Common myeloid progenitor, CD34-positive (primary cell): ENCODE data around the gene MZT2B.
"Not testable (repeated sequence)": the region's sequence is repeated elsewhere in the genome, so short reads cannot be mapped to it uniquely, and the experiment has no call there.

ENCODE experiments used
- CTCF ChIA-PET: fragments of 350-600 bp; sonication (Branson Sonifier 250); formaldehyde crosslinking; loops from one replicate; lab custom pipeline; 2021; ENCODE audit warnings: antibody characterized with exemption; lab: Charles Lee
- POLR2A ChIA-PET: fragments of 350-600 bp; sonication (Branson Sonifier 250); formaldehyde crosslinking; loops from one replicate; lab custom pipeline; 2021; ENCODE audit warnings: antibody characterized with exemption; lab: Charles Lee
- DNase-seq, 3 donors: peaks; one replicate each; pipeline versions ENCODE4 v3.0.0 to v3.0.0-alpha.2; 2013
- H3K27ac ChIP-seq, 2 experiments: 1 replicate in 1 of 2; 2 replicates in 1 of 2; pipeline ENCODE4 v1.7.0; 2013; ENCODE audit warnings: inconsistent platforms in 2 of 2, low read length in 2 of 2, mild to moderate bottlenecking in 2 of 2, low read depth in 1 of 2, moderate library complexity in 1 of 2; ENCODE audit not compliant: severe bottlenecking in 2 of 2, insufficient read depth in 1 of 2, poor library complexity in 1 of 2
- H3K27me3 ChIP-seq, 5 experiments: replicated peaks in 2 of 5; 1 replicate in 3 of 5; 2 replicates in 2 of 5; pipeline versions ENCODE4 v1.6.1 to v1.7.0; 2013; ENCODE audit warnings: low read length in 4 of 5, mild to moderate bottlenecking in 2 of 5, moderate library complexity in 2 of 5, inconsistent platforms in 1 of 5; ENCODE audit not compliant: insufficient read depth in 5 of 5, control insufficient read depth in 4 of 5
- H3K36me3 ChIP-seq, 4 experiments: 1 replicate in 2 of 4; 2 replicates in 2 of 4; pipeline versions ENCODE4 v1.6.1 to v1.7.0; 2013; ENCODE audit warnings: low read length in 3 of 4, control low read depth in 1 of 4, mild to moderate bottlenecking in 1 of 4; ENCODE audit not compliant: control insufficient read depth in 4 of 4, insufficient read depth in 4 of 4
- H3K4me1 ChIP-seq, 4 experiments: 1 replicate in 3 of 4; 2 replicates in 1 of 4; pipeline versions ENCODE4 v1.6.1 to v1.7.1; 2013; ENCODE audit warnings: low read length in 3 of 4, mild to moderate bottlenecking in 3 of 4, control low read depth in 1 of 4, inconsistent platforms in 1 of 4, moderate library complexity in 1 of 4; ENCODE audit not compliant: control insufficient read depth in 4 of 4, insufficient read depth in 4 of 4; ENCODE audit errors: control extremely low read depth in 1 of 4
- H3K4me3 ChIP-seq, 7 experiments: 1 replicate in 4 of 7; 2 replicates in 3 of 7; pipeline versions ENCODE4 v1.5.1 to v1.7.0; 2013; ENCODE audit warnings: mild to moderate bottlenecking in 7 of 7, low read length in 6 of 7, moderate library complexity in 6 of 7, inconsistent platforms in 2 of 7, low read depth in 2 of 7, control low read depth in 1 of 7; ENCODE audit not compliant: insufficient read depth in 4 of 7, control insufficient read depth in 1 of 7; ENCODE audit errors: extremely low read depth in 1 of 7
- H3K9me3 ChIP-seq, 5 experiments: 1 replicate in 4 of 5; 2 replicates in 1 of 5; pipeline versions ENCODE4 v1.6.1 to v1.7.1; 2013; ENCODE audit warnings: low read length in 4 of 5, mild to moderate bottlenecking in 2 of 5, inconsistent platforms in 1 of 5, low read depth in 1 of 5, moderate library complexity in 1 of 5; ENCODE audit not compliant: control insufficient read depth in 4 of 5, insufficient read depth in 2 of 5; ENCODE audit errors: control extremely low read depth in 1 of 5
- WGBS: methylation state at CpG from one replicate; pipeline ENCODE4 v1.1.5; 2013; ENCODE audit not compliant: insufficient coverage; 5-methylcytosine and 5-hydroxymethylcytosine counted together

MZT2B gene

GRCh38 chr2:130186391-130186790 lies 4.3 kb downstream of the MZT2B start:
- no peaks in the 10 kb centered on the region for H3K27me3 ChIP-seq
- ChIA-PET POLR2A (no interaction called here), CTCF (no interaction called here)
- H3K4me3 ChIP-seq = no peak overlapping the region
- H3K9me3 ChIP-seq = no peaks in the 10 kb centered on the region
- peaks cover 0 to 14% (median 12%) of the 10 kb centered on the region in 4 experiments for H3K4me1 ChIP-seq
- WGBS = 100% methylated on average over 4 of the region's 5 CpGs
- no peak for DNase-seq
- peaks cover 3 to 25% (median 17%) of the 10 kb centered on the region in 4 experiments for H3K36me3 ChIP-seq
- no peak overlapping the region for H3K27ac ChIP-seq

GRCh38 chr2:130187268-130187667 lies 5.2 kb downstream of the MZT2B start:
- Histone ChIP-seq H3K27me3 (no peaks in the 10 kb centered on the region), H3K4me1 (peaks cover 0 to 14% (median 12%) of the 10 kb centered on the region in 4 experiments), H3K27ac (no peak overlapping the region), H3K9me3 (no peaks in the 10 kb centered on the region), H3K4me3 (no peak overlapping the region), H3K36me3 (peaks cover 3 to 27% (median 18%) of the 10 kb centered on the region in 4 experiments)
- ChIA-PET CTCF (no interaction called here), POLR2A (no interaction called here)
- DNase-seq = no peak
- 97% methylated on average over 5 of the region's 8 CpGs for WGBS

GRCh38 chr2:130187859-130188792 lies 6.1 kb downstream of the MZT2B start:
- H3K9me3 ChIP-seq, DNase-seq, H3K27me3 ChIP-seq, H3K27ac ChIP-seq, H3K4me3 ChIP-seq, CTCF ChIA-PET, POLR2A ChIA-PET: not testable (repeated sequence)
- peaks cover 3 to 27% (median 18%) of the 10 kb centered on the region in 4 experiments for H3K36me3 ChIP-seq
- peaks cover 0 to 10% (median 8%) of the 10 kb centered on the region in 4 experiments for H3K4me1 ChIP-seq
- WGBS = over 99% methylated on average over 11 of the region's 17 CpGs

- peaks cover 3 to 25% (median 18%) of the 10 kb centered on the region in 4 experiments for H3K36me3 ChIP-seq
- H3K27ac ChIP-seq, CTCF ChIA-PET, H3K4me3 ChIP-seq, POLR2A ChIA-PET, H3K27me3 ChIP-seq, H3K4me1 ChIP-seq, DNase-seq, H3K9me3 ChIP-seq: not testable (repeated sequence)
- WGBS = 63% methylated on average over 1 of the region's 4 CpGs
These were observed 6.9 kb downstream of the MZT2B start for GRCh38 chr2:130188958-130189357.

GRCh38 chr2:130190237-130190636 lies 8.2 kb downstream of the MZT2B start:
- Histone ChIP-seq H3K9me3 (no peaks in the 10 kb centered on the region), H3K36me3 (peaks cover 0 to 23% (median 14%) of the 10 kb centered on the region in 4 experiments), H3K27ac (no peak overlapping the region), H3K4me3 (no peak overlapping the region), H3K27me3 (no peaks in the 10 kb centered on the region), H3K4me1 (no peaks in the 10 kb centered on the region)
- CTCF ChIA-PET = no interaction called here
- 94% methylated on average over 12 of the region's 15 CpGs for WGBS
- POLR2A ChIA-PET = no interaction called here
- no peak for DNase-seq

- WGBS = 96% methylated on average over 6 of the region's 6 CpGs
These were observed 9.3 kb downstream of the MZT2B start for GRCh38 chr2:130191319-130191718.

GRCh38 chr2:130192451-130192850 lies 10.4 kb downstream of the MZT2B start:
- H3K4me3 ChIP-seq, POLR2A ChIA-PET, H3K4me1 ChIP-seq, H3K9me3 ChIP-seq, DNase-seq, H3K27ac ChIP-seq, CTCF ChIA-PET, H3K27me3 ChIP-seq: not testable (repeated sequence)
- WGBS = 92% methylated on average over 2 of the region's 3 CpGs
- peaks cover 0 to 17% (median 10%) of the 10 kb centered on the region in 4 experiments for H3K36me3 ChIP-seq

More at GRCh38 chr2:130191319-130191718, 9.3 kb downstream of the MZT2B start:
- H3K9me3 ChIP-seq, CTCF ChIA-PET, H3K27ac ChIP-seq, DNase-seq, H3K4me3 ChIP-seq, H3K27me3 ChIP-seq, H3K4me1 ChIP-seq, POLR2A ChIA-PET: not testable (repeated sequence)
- peaks cover 0 to 23% (median 10%) of the 10 kb centered on the region in 4 experiments for H3K36me3 ChIP-seq
